H9 (cell line): ENCODE measurements around the gene TMED6. TPM values are rescaled to one million over a fixed set of nuclear protein-coding genes. Genes with fewer than 3 reads are reported as not detected.

Source experiments
- DNase-seq: peaks from one replicate; pipeline ENCODE4 v3.0.0-alpha.2; 2017
- H2AFZ ChIP-seq: one replicate; pipeline ENCODE4 v1.6.1; 2013; ENCODE audit warnings: mild to moderate bottlenecking, low read length, control low read depth, moderate library complexity
- H2AK5ac ChIP-seq: 2 replicates; pipeline ENCODE4 v1.6.1; 2013; ENCODE audit warnings: low read length, control low read depth, mixed read lengths; ENCODE audit not compliant: insufficient read length
- H2BK120ac ChIP-seq: one replicate; pipeline ENCODE4 v1.6.1; 2013; ENCODE audit warnings: low read depth, mild to moderate bottlenecking, low read length, control low read depth, inconsistent platforms; ENCODE audit not compliant: poor library complexity, severe bottlenecking
- H2BK12ac ChIP-seq: 2 replicates; pipeline ENCODE4 v1.6.1; 2013; ENCODE audit warnings: low read length, control low read depth, mixed read lengths, low read depth; ENCODE audit not compliant: insufficient read length
- H2BK15ac ChIP-seq: 2 replicates; pipeline ENCODE4 v1.6.1; 2013; ENCODE audit warnings: low read depth, low read length, control low read depth
- H2BK20ac ChIP-seq: one replicate; pipeline ENCODE4 v1.6.1; 2013; ENCODE audit warnings: low read depth, mild to moderate bottlenecking, low read length, control low read depth, inconsistent platforms; ENCODE audit not compliant: poor library complexity, severe bottlenecking
- H2BK5ac ChIP-seq: 2 replicates; pipeline ENCODE4 v1.6.1; 2013; ENCODE audit warnings: low read length, control low read depth, mixed read lengths; ENCODE audit not compliant: insufficient read length
- H3K14ac ChIP-seq: 2 replicates; pipeline ENCODE4 v1.6.1; 2013; ENCODE audit warnings: low read length, control low read depth; ENCODE audit not compliant: insufficient read depth
- H3K18ac ChIP-seq: 2 replicates; pipeline ENCODE4 v1.6.1; 2013; ENCODE audit warnings: low read depth, mild to moderate bottlenecking, mixed read lengths, low read length, control low read depth; ENCODE audit not compliant: insufficient read length
- H3K23ac ChIP-seq: 2 replicates; pipeline ENCODE4 v1.6.1; 2013; ENCODE audit warnings: low read length, control low read depth, mixed read lengths, low read depth; ENCODE audit not compliant: insufficient read length
- H3K23me2 ChIP-seq: 2 replicates; pipeline ENCODE4 v1.6.1; 2013; ENCODE audit warnings: low read depth, mild to moderate bottlenecking, mixed read lengths, low read length, control low read depth; ENCODE audit not compliant: insufficient read length, poor library complexity, severe bottlenecking
- H3K27ac ChIP-seq: 2 replicates; pipeline ENCODE4 v1.5.1; 2013; ENCODE audit warnings: low read length, control low read depth, mixed read lengths, low read depth; ENCODE audit not compliant: insufficient read length
- H3K27me3 ChIP-seq: 2 replicates; pipeline ENCODE4 v1.6.1; 2013; ENCODE audit warnings: low read length, control low read depth, inconsistent platforms; ENCODE audit not compliant: insufficient read depth
- H3K4ac ChIP-seq: 2 replicates; pipeline ENCODE4 v1.6.1; 2013; ENCODE audit warnings: low read depth, mild to moderate bottlenecking, control low read depth, inconsistent platforms, low read length, moderate library complexity
- H3K4me1 ChIP-seq: 2 replicates; pipeline ENCODE4 v1.6.1; 2013; ENCODE audit warnings: low read length, control low read depth, inconsistent platforms; ENCODE audit not compliant: insufficient read depth
- H3K4me2 ChIP-seq: 2 replicates; pipeline ENCODE4 v1.6.1; 2013; ENCODE audit warnings: low read length, control low read depth, mixed read lengths; ENCODE audit not compliant: insufficient read length, insufficient read depth
- H3K56ac ChIP-seq: 2 replicates; pipeline ENCODE4 v1.6.1; 2013; ENCODE audit warnings: low read depth, mild to moderate bottlenecking, mixed read lengths, low read length, control low read depth; ENCODE audit not compliant: insufficient read length
- H3K79me1 ChIP-seq: 2 replicates; pipeline ENCODE4 v1.6.1; 2013; ENCODE audit warnings: low read depth, mild to moderate bottlenecking, moderate library complexity, low read length, control low read depth, inconsistent platforms; ENCODE audit not compliant: insufficient read depth, poor library complexity, severe bottlenecking
- H3K79me2 ChIP-seq: 2 replicates; pipeline ENCODE4 v1.6.1; 2013; ENCODE audit warnings: low read length, control low read depth, inconsistent platforms; ENCODE audit not compliant: insufficient read depth
- H3K9ac ChIP-seq: 2 replicates; pipeline ENCODE4 v1.6.1; 2013; ENCODE audit warnings: low read length, control low read depth, mixed read lengths; ENCODE audit not compliant: insufficient read length; ENCODE audit errors: extremely low read depth
- H3K9me3 ChIP-seq: one replicate; pipeline ENCODE4 v1.6.1; 2013; ENCODE audit warnings: low read depth, low read length, inconsistent platforms; ENCODE audit not compliant: control insufficient read depth
- H3T11ph ChIP-seq: one replicate; pipeline ENCODE4 v1.6.1; 2013; ENCODE audit warnings: mild to moderate bottlenecking, low read length, control low read depth, inconsistent platforms
- H4K20me1 ChIP-seq: one replicate; pipeline ENCODE4 v1.6.1; 2013; ENCODE audit not compliant: control insufficient read depth, insufficient read length, insufficient read depth
- H4K5ac ChIP-seq: 2 replicates; pipeline ENCODE4 v1.6.1; 2013; ENCODE audit warnings: low read depth, mild to moderate bottlenecking, mixed read lengths, low read length, control low read depth; ENCODE audit not compliant: insufficient read length
- H4K8ac ChIP-seq: replicated peaks from 2 replicates; pipeline ENCODE4 v1.6.1; 2013; ENCODE audit warnings: low read length, control low read depth, mixed read lengths, low read depth; ENCODE audit not compliant: insufficient read length
- H4K91ac ChIP-seq: 2 replicates; pipeline ENCODE4 v1.6.1; 2013; ENCODE audit warnings: low read depth, mild to moderate bottlenecking, moderate library complexity, mixed read lengths, low read length, control low read depth; ENCODE audit not compliant: insufficient read length
- H3K27ac Mint-ChIP-seq, 3 experiments: 2 replicates in 2 of 3; 3 replicates in 1 of 3; pipeline ENCODE4 v1.8.0; 2020 to 2021; ENCODE audit warnings: mixed read lengths in 3 of 3, mild to moderate bottlenecking in 1 of 3, moderate library complexity in 1 of 3
- H3K27me3 Mint-ChIP-seq: 2 replicates; pipeline ENCODE4 v1.8.0; 2021; ENCODE audit warnings: low read depth, mild to moderate bottlenecking, moderate library complexity, mixed read lengths
- H3K36me3 Mint-ChIP-seq, 3 experiments: 2 replicates in 2 of 3; 3 replicates in 1 of 3; pipeline ENCODE4 v1.8.0; 2020 to 2021; ENCODE audit warnings: low read depth in 3 of 3, mixed read lengths in 3 of 3; ENCODE audit not compliant: insufficient read depth in 1 of 3
- H3K4me1 Mint-ChIP-seq, 2 experiments: 2 replicates each; pipeline ENCODE4 v1.8.0; 2020; ENCODE audit warnings: mixed read lengths in 2 of 2
- H3K4me3 Mint-ChIP-seq, 2 experiments: 2 replicates in 1 of 2; 3 replicates in 1 of 2; pipeline ENCODE4 v1.8.0; 2020 to 2021; ENCODE audit warnings: mild to moderate bottlenecking in 2 of 2, mixed read lengths in 2 of 2, moderate library complexity in 1 of 2
- H3K9me3 Mint-ChIP-seq, 2 experiments: 2 replicates in 1 of 2; 3 replicates in 1 of 2; pipeline ENCODE4 v1.8.0; 2020; ENCODE audit warnings: mild to moderate bottlenecking in 2 of 2, mixed read lengths in 2 of 2, moderate library complexity in 1 of 2
- WGBS: extraction: QIAGEN DNeasy Blood & Tissue Kit; methylation state at CpG from one replicate; pipeline ENCODE4 v1.1.7; 2013; ENCODE audit warnings: missing lambda C conversion rate, low lambda C conversion rate, mixed read lengths; ENCODE audit not compliant: insufficient read length; ENCODE audit errors: extremely low coverage; 5-methylcytosine and 5-hydroxymethylcytosine counted together
- total RNA-seq: library from RNA; stranded (reverse); gene quantifications from 2 replicates; pipeline ENCODE4 v1.2.1, GENCODE V29; 2021
- TF ChIP-seq, protein P1 (sequence below): fragments of 200-600 bp; sonication (generic); conservative IDR thresholded peaks from 3 replicates; pipeline ENCODE4 v1.8.0; 2021; ENCODE audit warnings: antibody characterized with exemption, mild to moderate bottlenecking

The TMED6 gene
- total RNA-seq, 1 experiment from 2014 or later, result 0.31 TPM

GRCh38 chr16:69393898-69394849 is 42.6 kb upstream of the TMED6 start:
- H3K4me2 ChIP-seq, result no peak overlapping the region

More at GRCh38 chr16:69393898-69394849, 42.6 kb upstream of the TMED6 start:
- H4K5ac ChIP-seq, result no peak overlapping the region
- H2BK20ac ChIP-seq, result no peak overlapping the region
- no peaks in the 10 kb centered on the region for H3K9me3 ChIP-seq
- H3K14ac ChIP-seq, result no peak overlapping the region
- no peaks in the 10 kb centered on the region; the same call in 1 of the 2 replicates for H3K27me3 ChIP-seq
- no peak overlapping the region for H3K23ac ChIP-seq
- no peaks in the 10 kb centered on the region for H3K9me3 Mint-ChIP-seq
- no peaks in the 10 kb centered on the region; the same call in 1 of the 2 replicates for H3K4me1 ChIP-seq
- no peak overlapping the region for H2BK5ac ChIP-seq
- no peaks in the 10 kb centered on the region for H3K36me3 Mint-ChIP-seq
- H2AK5ac ChIP-seq, result no peak overlapping the region
- no peak overlapping the region for H3K56ac ChIP-seq
- peaks cover 11 to 16% of the 10 kb centered on the region in 2 experiments for H3K4me1 Mint-ChIP-seq
- H2AFZ ChIP-seq, result no peak overlapping the region
- no peak overlapping the region for H2BK15ac ChIP-seq
- WGBS, result no CpG with 5 or more reads among the region's 10 CpGs
- no peak overlapping the region for H3K27ac ChIP-seq
- H4K91ac ChIP-seq, result no peak overlapping the region
- no peaks in the 10 kb centered on the region for H3K23me2 ChIP-seq
- H4K20me1 ChIP-seq, result no peaks in the 10 kb centered on the region
- H3K27ac Mint-ChIP-seq, result no peak overlapping the region
- no peak for DNase-seq
- no peaks in the 10 kb centered on the region for H3K79me2 ChIP-seq
- TF ChIP-seq, protein P1, sequence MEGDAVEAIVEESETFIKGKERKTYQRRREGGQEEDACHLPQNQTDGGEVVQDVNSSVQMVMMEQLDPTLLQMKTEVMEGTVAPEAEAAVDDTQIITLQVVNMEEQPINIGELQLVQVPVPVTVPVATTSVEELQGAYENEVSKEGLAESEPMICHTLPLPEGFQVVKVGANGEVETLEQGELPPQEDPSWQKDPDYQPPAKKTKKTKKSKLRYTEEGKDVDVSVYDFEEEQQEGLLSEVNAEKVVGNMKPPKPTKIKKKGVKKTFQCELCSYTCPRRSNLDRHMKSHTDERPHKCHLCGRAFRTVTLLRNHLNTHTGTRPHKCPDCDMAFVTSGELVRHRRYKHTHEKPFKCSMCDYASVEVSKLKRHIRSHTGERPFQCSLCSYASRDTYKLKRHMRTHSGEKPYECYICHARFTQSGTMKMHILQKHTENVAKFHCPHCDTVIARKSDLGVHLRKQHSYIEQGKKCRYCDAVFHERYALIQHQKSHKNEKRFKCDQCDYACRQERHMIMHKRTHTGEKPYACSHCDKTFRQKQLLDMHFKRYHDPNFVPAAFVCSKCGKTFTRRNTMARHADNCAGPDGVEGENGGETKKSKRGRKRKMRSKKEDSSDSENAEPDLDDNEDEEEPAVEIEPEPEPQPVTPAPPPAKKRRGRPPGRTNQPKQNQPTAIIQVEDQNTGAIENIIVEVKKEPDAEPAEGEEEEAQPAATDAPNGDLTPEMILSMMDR, result no peak
- H2BK120ac ChIP-seq, result no peak overlapping the region
- no peak overlapping the region for H3K18ac ChIP-seq
- no peaks in the 10 kb centered on the region for H3K79me1 ChIP-seq
- no peak overlapping the region for H2BK12ac ChIP-seq
- H3K27me3 Mint-ChIP-seq, result no peaks in the 10 kb centered on the region; the same call in none of the 2 replicates
- no peak overlapping the region for H3K9ac ChIP-seq
- no peak overlapping the region for H3K4ac ChIP-seq
- H4K8ac ChIP-seq, result no peak overlapping the region
- no peak overlapping the region for H3K4me3 Mint-ChIP-seq
- H3T11ph ChIP-seq, result no peak overlapping the region
